ENCODE results near the gene DCLK1. TPM values are rescaled to one million over a fixed set of nuclear protein-coding genes. Genes with fewer than 3 reads are reported as not detected.

DCLK1 gene
- total RNA-seq, 1 donor from 2014 or later: under 0.01 TPM

GRCh38 chr13:35941374-35941773 is 189.8 kb downstream of the DCLK1 start:
- Histone ChIP-seq H3K4me3 (ENCODE audit: low read depth, low read length) (no peak overlapping the region), H3K27me3 (ENCODE audit: control insufficient read depth, insufficient read depth, low read length) (no peaks in the 10 kb centered on the region), H3K36me3 (ENCODE audit: control insufficient read depth, insufficient read depth, low read length) (no peaks in the 10 kb centered on the region)
- TF ChIP-seq CTCF (IDR thresholded peaks at IDR 0.05; ENCODE audit: insufficient read depth, low read length, severe bottlenecking): no peak
- FAIRE-seq (no peak), DNase-seq (ENCODE audit: low read depth) (no peak)

GRCh38 chr13:35940734-35941133 is 190.4 kb downstream of the DCLK1 start:
- Histone ChIP-seq H3K36me3 (ENCODE audit: control insufficient read depth, insufficient read depth, low read length) (no peaks in the 10 kb centered on the region), H3K4me3 (ENCODE audit: low read depth, low read length) (no peak overlapping the region), H3K27me3 (ENCODE audit: control insufficient read depth, insufficient read depth, low read length) (no peaks in the 10 kb centered on the region)
- DNase-seq (ENCODE audit: low read depth) (no peak), FAIRE-seq (no peak)
- TF ChIP-seq CTCF (IDR thresholded peaks at IDR 0.05; ENCODE audit: insufficient read depth, low read length, severe bottlenecking): no peak

GRCh38 chr13:35936246-35936978 is 194.8 kb downstream of the DCLK1 start:
- H3K27me3 ChIP-seq (ENCODE audit: control insufficient read depth, insufficient read depth, low read length): no peaks in the 10 kb centered on the region
- TF ChIP-seq CTCF (IDR thresholded peaks at IDR 0.05; ENCODE audit: insufficient read depth, low read length, severe bottlenecking): no peak
- H3K36me3 ChIP-seq (ENCODE audit: control insufficient read depth, insufficient read depth, low read length): no peaks in the 10 kb centered on the region
- no peak overlapping the region for H3K4me3 ChIP-seq (ENCODE audit: low read depth, low read length)
- no peak for DNase-seq (ENCODE audit: low read depth)
- no peak for FAIRE-seq

- no peaks in the 10 kb centered on the region for H3K27me3 ChIP-seq (ENCODE audit: control insufficient read depth, insufficient read depth, low read length)
- DNase-seq (ENCODE audit: low read depth) (peak; percentile 1), FAIRE-seq (no peak)
- TF ChIP-seq CTCF (IDR thresholded peaks at IDR 0.05; ENCODE audit: insufficient read depth, low read length, severe bottlenecking): no peak
- no peak overlapping the region for H3K4me3 ChIP-seq (ENCODE audit: low read depth, low read length)
- no peaks in the 10 kb centered on the region for H3K36me3 ChIP-seq (ENCODE audit: control insufficient read depth, insufficient read depth, low read length)
These were observed 200.2 kb downstream of the DCLK1 start for GRCh38 chr13:35930665-35931631.

- no peaks in the 10 kb centered on the region for H3K36me3 ChIP-seq (ENCODE audit: control insufficient read depth, insufficient read depth, low read length)
- H3K4me3 ChIP-seq (ENCODE audit: low read depth, low read length): no peak overlapping the region
- FAIRE-seq (no peak), DNase-seq (ENCODE audit: low read depth) (peak; percentile 71)
- no peak for TF ChIP-seq CTCF (IDR thresholded peaks at IDR 0.05; ENCODE audit: insufficient read depth, low read length, severe bottlenecking)
- H3K27me3 ChIP-seq (ENCODE audit: control insufficient read depth, insufficient read depth, low read length): no peaks in the 10 kb centered on the region
These were observed 203.6 kb downstream of the DCLK1 start for GRCh38 chr13:35927567-35928021.
